HPDE6-E6E7 (cell line): Measurements from ENCODE around the gene SLC22A12.

Source experiments
- DNase-seq: peaks from one replicate; pipeline ENCODE4 v3.0.0; 2011; ENCODE audit warnings: missing footprints; ENCODE audit errors: extremely low spot score

SLC22A12 gene

GRCh38 chr11:64624883-64625481 lies 34.0 kb downstream of the SLC22A12 start:
- no peak for DNase-seq

- DNase-seq = no peak
Observed at GRCh38 chr11:64626637-64627036, 35.6 kb downstream of the SLC22A12 start.

- DNase-seq = no peak
Observed at GRCh38 chr11:64627371-64627770, 36.4 kb downstream of the SLC22A12 start.

- DNase-seq = no peak
Observed at GRCh38 chr11:64628596-64628995, 37.6 kb downstream of the SLC22A12 start.

- no peak for DNase-seq
Observed at GRCh38 chr11:64629103-64629502, 38.1 kb downstream of the SLC22A12 start.

- no peak for DNase-seq
Observed at GRCh38 chr11:64629796-64630562, 39.0 kb downstream of the SLC22A12 start.

GRCh38 chr11:64631675-64632074 lies 40.7 kb downstream of the SLC22A12 start:
- no peak for DNase-seq

DNA sequence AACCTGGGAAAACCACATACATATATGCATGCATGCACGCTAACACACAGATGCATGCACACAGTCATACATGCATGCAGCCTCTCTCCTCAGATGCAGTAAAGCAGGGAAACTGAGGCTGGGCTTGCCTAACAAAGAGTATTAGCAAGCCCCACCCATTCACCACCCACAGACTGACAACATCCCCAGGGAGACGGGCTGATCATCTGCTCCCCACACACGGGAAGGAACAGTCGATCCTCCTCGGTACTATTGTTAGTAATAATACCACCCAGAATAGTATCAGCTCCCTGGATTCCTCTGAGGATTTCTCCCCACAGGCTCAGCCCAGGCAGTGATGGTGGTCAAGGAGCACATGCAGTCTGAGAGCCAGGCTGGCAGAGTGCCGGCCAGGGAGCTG lies 41.2 kb downstream of the SLC22A12 start:
- no peak for DNase-seq

- no peak for DNase-seq
Observed at GRCh38 chr11:64632654-64633053, 41.6 kb downstream of the SLC22A12 start.

- no peak for DNase-seq
Observed at GRCh38 chr11:64633555-64634159, 42.6 kb downstream of the SLC22A12 start.

DNA sequence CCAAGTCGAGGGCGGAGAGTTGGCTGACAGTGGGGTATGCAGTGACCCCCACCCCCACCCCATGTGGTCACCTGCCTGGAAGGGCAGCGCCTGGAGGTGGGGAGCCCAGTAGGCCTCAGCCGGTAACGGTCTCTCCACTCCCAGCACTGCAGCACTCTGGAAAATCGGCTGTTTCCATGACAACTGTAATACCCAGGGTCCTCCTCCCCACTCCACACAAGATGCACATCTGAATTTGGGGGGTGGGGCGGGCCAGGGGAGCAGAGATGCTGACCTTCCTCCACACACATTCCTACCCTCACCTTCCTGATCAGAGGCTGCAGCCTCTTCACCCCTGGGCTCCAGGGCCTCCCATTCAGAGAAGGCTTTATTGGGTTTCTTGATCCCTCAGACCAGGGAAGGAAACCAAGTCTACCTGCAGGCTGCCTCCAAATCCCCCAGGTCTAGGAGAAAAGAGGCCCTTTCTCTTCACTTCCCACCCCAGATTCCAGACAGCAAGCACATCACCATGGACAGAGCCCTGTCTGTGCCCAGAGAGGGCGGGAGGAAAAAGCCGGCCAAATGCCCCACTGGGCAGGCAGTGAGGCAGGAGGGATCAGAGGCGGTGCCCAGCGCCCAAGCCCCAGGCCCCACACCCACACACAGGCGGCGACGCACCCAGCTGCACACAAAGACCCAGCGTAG lies 46.5 kb downstream of the SLC22A12 start:
- DNase-seq = no peak

DNA sequence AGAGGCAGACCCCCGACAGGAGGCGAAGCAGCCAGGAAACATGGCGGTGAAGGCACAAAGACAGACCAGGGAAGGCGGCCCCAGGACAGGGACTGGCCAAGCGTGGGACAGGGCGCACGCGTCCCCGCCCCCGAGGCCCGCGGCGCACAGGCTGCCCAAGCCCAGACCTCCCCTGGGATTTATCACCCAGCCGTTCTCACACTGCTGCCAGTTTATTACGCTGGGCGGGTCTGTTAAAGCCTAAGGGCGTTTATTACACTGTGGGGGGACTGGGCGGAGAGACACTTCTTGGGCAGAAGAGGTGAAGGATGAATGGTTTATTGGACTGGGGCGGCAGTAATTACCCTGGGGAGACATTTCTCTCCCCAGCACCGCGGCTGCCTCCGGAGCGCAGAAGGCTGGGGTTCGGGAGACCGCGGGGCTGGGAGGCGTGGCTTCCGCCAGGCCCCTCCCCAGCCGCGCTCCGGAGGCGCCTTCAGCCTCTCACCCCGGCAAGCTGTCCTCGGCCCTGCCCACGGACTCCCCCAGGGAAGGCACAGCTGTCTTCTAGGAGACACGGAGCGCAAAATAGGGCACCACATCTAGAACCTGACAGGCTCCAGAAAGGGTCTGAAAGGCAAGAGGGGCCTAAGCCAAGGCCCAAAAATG lies 47.1 kb downstream of the SLC22A12 start:
- DNase-seq = no peak

GRCh38 chr11:64638829-64639228 lies 47.8 kb downstream of the SLC22A12 start:
- no peak for DNase-seq

DNA sequence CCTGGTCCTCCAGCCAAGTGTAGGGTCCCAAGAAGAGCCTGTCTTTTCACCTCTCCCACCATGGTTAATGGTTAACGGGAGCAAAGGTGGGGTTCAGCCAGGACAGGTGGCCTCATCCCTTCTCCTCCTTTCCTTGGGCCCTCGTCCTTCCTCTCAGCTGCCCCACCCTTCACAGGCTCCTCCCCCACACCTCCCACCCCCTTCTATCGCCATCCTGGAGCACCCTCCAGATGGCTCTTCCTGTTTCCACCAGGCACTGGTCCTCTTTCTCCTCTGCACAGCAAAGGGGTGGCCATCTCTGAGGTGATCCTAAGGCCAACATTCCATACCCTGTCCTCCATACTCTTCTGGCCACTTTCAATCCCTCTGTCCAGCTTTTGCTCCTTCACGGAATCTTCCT lies 48.9 kb downstream of the SLC22A12 start:
- DNase-seq = no peak

- no peak for DNase-seq
Observed at GRCh38 chr11:64641596-64642417, 50.8 kb downstream of the SLC22A12 start.

DNA sequence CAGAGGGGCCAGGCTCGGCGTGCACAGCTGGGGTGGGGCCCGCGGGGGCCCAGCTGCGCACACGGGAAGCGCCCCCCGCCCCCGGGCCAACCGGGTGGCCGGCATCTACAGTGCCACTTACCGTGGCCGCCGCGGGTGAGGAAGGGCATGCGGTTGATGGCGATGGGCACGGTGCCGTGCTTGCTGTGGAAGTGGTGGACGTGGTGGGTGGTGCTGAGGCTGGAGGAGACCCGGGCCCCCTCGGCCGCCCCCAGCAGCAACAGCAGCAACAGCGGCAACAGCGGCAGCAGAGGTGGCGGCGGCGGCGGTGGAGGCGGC lies 51.4 kb downstream of the SLC22A12 start:
- DNase-seq = no peak

- no peak for DNase-seq
Observed at GRCh38 chr11:64642871-64643255, 51.8 kb downstream of the SLC22A12 start.

GRCh38 chr11:64643256-64643881 lies 52.3 kb downstream of the SLC22A12 start:
- no peak for DNase-seq

- DNase-seq = no peak
Observed at GRCh38 chr11:64643920-64644646, 53.1 kb downstream of the SLC22A12 start.

GRCh38 chr11:64644647-64645275 lies 53.7 kb downstream of the SLC22A12 start:
- no peak for DNase-seq
